Osteocyte (in vitro differentiated cells): ENCODE data around the gene DNAJA1. TPM values are rescaled to one million over a fixed set of nuclear protein-coding genes. Genes with fewer than 3 reads are reported as not detected.

Experiments
- DNase-seq: peaks from one replicate; pipeline ENCODE4 v3.0.0; 2021; ENCODE audit warnings: mixed read lengths; ENCODE audit not compliant: unreplicated experiment; ENCODE audit errors: extremely low spot score
- H3K27ac Mint-ChIP-seq: one replicate; pipeline ENCODE4 v1.8.0; 2021; ENCODE audit warnings: mild to moderate bottlenecking, mixed read lengths; ENCODE audit not compliant: unreplicated experiment
- H3K27me3 Mint-ChIP-seq: one replicate; pipeline ENCODE4 v1.8.0; 2021; ENCODE audit warnings: mixed read lengths; ENCODE audit not compliant: unreplicated experiment
- H3K36me3 Mint-ChIP-seq: one replicate; pipeline ENCODE4 v1.8.0; 2021; ENCODE audit warnings: mixed read lengths; ENCODE audit not compliant: unreplicated experiment
- H3K4me1 Mint-ChIP-seq: one replicate; pipeline ENCODE4 v1.8.0; 2021; ENCODE audit warnings: mixed read lengths; ENCODE audit not compliant: unreplicated experiment
- H3K4me3 Mint-ChIP-seq: one replicate; pipeline ENCODE4 v1.8.0; 2021; ENCODE audit warnings: mild to moderate bottlenecking, moderate library complexity, mixed read lengths; ENCODE audit not compliant: unreplicated experiment
- H3K9me3 Mint-ChIP-seq: one replicate; pipeline ENCODE4 v1.8.0; 2021; ENCODE audit warnings: mixed read lengths; ENCODE audit not compliant: unreplicated experiment
- CTCF ChIP-seq: fragments of 200-600 bp; sonication (generic); IDR thresholded peaks from 2 replicates; pipeline ENCODE4 v1.5.0; 2021; ENCODE audit warnings: antibody characterized with exemption, mild to moderate bottlenecking, moderate library complexity
- total RNA-seq: library from RNA; stranded (reverse); gene quantifications from 2 replicates; pipeline ENCODE4 v1.2.1, GENCODE V29; 2021

Gene DNAJA1
- total RNA-seq, 1 donor from 2014 or later = 139 TPM

GRCh38 chr9:33030285-33030684, 5.2 kb downstream of the DNAJA1 start:
- Mint-ChIP-seq H3K4me3 (no peak overlapping the region), H3K9me3 (no peaks in the 10 kb centered on the region), H3K27me3 (no peaks in the 10 kb centered on the region), H3K36me3 (peaks cover 55% of the 10 kb centered on the region), H3K27ac (no peak overlapping the region), H3K4me1 (peaks cover 42% of the 10 kb centered on the region)
- no peak for TF ChIP-seq CTCF
- no peak for DNase-seq

GRCh38 chr9:33032292-33032691, 7.2 kb downstream of the DNAJA1 start:
- Mint-ChIP-seq H3K27ac (no peak overlapping the region), H3K27me3 (no peaks in the 10 kb centered on the region), H3K4me1 (peaks cover 31% of the 10 kb centered on the region), H3K4me3 (no peak overlapping the region), H3K36me3 (peaks cover 63% of the 10 kb centered on the region), H3K9me3 (no peaks in the 10 kb centered on the region)
- no peak for TF ChIP-seq CTCF
- DNase-seq = no peak

- Mint-ChIP-seq H3K36me3 (peaks cover 67% of the 10 kb centered on the region), H3K4me1 (peaks cover 28% of the 10 kb centered on the region), H3K9me3 (no peaks in the 10 kb centered on the region), H3K27ac (no peak overlapping the region), H3K4me3 (no peak overlapping the region), H3K27me3 (no peaks in the 10 kb centered on the region)
- DNase-seq = no peak
- no peak for TF ChIP-seq CTCF
These were observed 7.8 kb downstream of the DNAJA1 start for GRCh38 chr9:33032865-33033264.

- no peak overlapping the region for H3K4me3 Mint-ChIP-seq
- H3K27me3 Mint-ChIP-seq = no peaks in the 10 kb centered on the region
- no peak for TF ChIP-seq CTCF
- H3K27ac Mint-ChIP-seq = no peak overlapping the region
- DNase-seq = no peak
- H3K36me3 Mint-ChIP-seq = peaks cover 37% of the 10 kb centered on the region
- peaks cover 14% of the 10 kb centered on the region for H3K4me1 Mint-ChIP-seq
- H3K9me3 Mint-ChIP-seq = no peaks in the 10 kb centered on the region
These were observed 15.8 kb downstream of the DNAJA1 start for GRCh38 chr9:33040792-33041431.

GRCh38 chr9:33041432-33042188, 16.5 kb downstream of the DNAJA1 start:
- Mint-ChIP-seq H3K4me1 (peaks cover 14% of the 10 kb centered on the region), H3K36me3 (peaks cover 35% of the 10 kb centered on the region), H3K4me3 (no peak overlapping the region), H3K27me3 (no peaks in the 10 kb centered on the region), H3K27ac (no peak overlapping the region), H3K9me3 (no peaks in the 10 kb centered on the region)
- DNase-seq = no peak
- TF ChIP-seq CTCF = no peak
